HepG2 (cell line): ENCODE results near the gene PEMT. TPM values are rescaled to one million over a fixed set of nuclear protein-coding genes. Genes with fewer than 3 reads are reported as not detected.

Experiments
- AHR ChIP-seq: IDR thresholded peaks from 2 replicates; pipeline ENCODE4 v1.6.1; 2018; ENCODE audit warnings: missing genetic modification reagents, missing compliant biosample characterization
- BRD4 ChIP-seq: sonication (generic); formaldehyde crosslinking; IDR thresholded peaks from 2 replicates; pipeline ENCODE4 v1.4.0; 2020; ENCODE audit warnings: missing genetic modification reagents
- IRX3 ChIP-seq: sonication (generic); formaldehyde crosslinking; IDR thresholded peaks from 2 replicates; pipeline ENCODE4 v1.8.1; 2023; ENCODE audit warnings: mild to moderate bottlenecking, low read depth, missing genetic modification reagents, borderline replicate concordance
- KDM6A ChIP-seq: IDR thresholded peaks from 2 replicates; pipeline ENCODE4 v1.6.1; 2016; ENCODE audit warnings: low read depth
- MATR3 ChIP-seq: sonication (generic); formaldehyde crosslinking; IDR thresholded peaks from 2 replicates; pipeline ENCODE4 v1.4.0; 2020; ENCODE audit warnings: missing genetic modification reagents
- MEIS2 ChIP-seq: sonication (generic); formaldehyde crosslinking; IDR thresholded peaks from 2 replicates; pipeline ENCODE4 v1.9.0; 2021; ENCODE audit warnings: mild to moderate bottlenecking, missing genetic modification reagents
- PHF5A ChIP-seq: IDR thresholded peaks from one replicate; pipeline ENCODE4 v1.6.1; 2018; ENCODE audit warnings: low read depth, missing genetic modification reagents; ENCODE audit not compliant: unreplicated experiment
- REXO4 ChIP-seq: sonication (generic); formaldehyde crosslinking; IDR thresholded peaks from 2 replicates; pipeline ENCODE4 v1.8.0; 2022; ENCODE audit warnings: missing genetic modification reagents, mild to moderate bottlenecking, borderline replicate concordance
- TOPORS ChIP-seq: sonication (generic); formaldehyde crosslinking; IDR thresholded peaks from 2 replicates; pipeline ENCODE4 v1.8.0; 2023; ENCODE audit warnings: mild to moderate bottlenecking, missing genetic modification reagents
- ZNF235 ChIP-seq: sonication (generic); formaldehyde crosslinking; IDR thresholded peaks from 2 replicates; pipeline ENCODE4 v1.8.1; 2023; ENCODE audit warnings: mild to moderate bottlenecking, missing genetic modification reagents, borderline replicate concordance
- ZNF557 ChIP-seq: sonication (generic); formaldehyde crosslinking; IDR thresholded peaks from 2 replicates; pipeline ENCODE4 v1.4.0; 2020; ENCODE audit warnings: missing genetic modification reagents
- ZNF747 ChIP-seq: sonication (generic); formaldehyde crosslinking; IDR thresholded peaks from 2 replicates; pipeline ENCODE4 v1.8.1; 2023; ENCODE audit warnings: missing genetic modification reagents, mild to moderate bottlenecking, borderline replicate concordance
- ZNF780A ChIP-seq: sonication (generic); formaldehyde crosslinking; IDR thresholded peaks from 2 replicates; pipeline ENCODE4 v1.8.0; 2022; ENCODE audit warnings: mild to moderate bottlenecking, missing genetic modification reagents, moderate library complexity
- ZNF788 ChIP-seq: sonication (generic); formaldehyde crosslinking; IDR thresholded peaks from 2 replicates; pipeline ENCODE4 v1.5.0; 2020; ENCODE audit warnings: mild to moderate bottlenecking, missing genetic modification reagents, borderline replicate concordance
- polyA plus RNA-seq, 8 experiments: library from polyadenylated mRNA; depleted of rRNA in 3 of 8; stranded (reverse) in 7 of 8; unstranded in 1 of 8; fragments of >200 nt; fragmentation: Illumina TruSeq in 4 of 8; extraction: Trizol in 4 of 8; gene quantifications; 2 replicates each; pipeline versions ENCODE4 v1.2.1 to v1.2.3, GENCODE V29; 2011 to 2016; ENCODE audit warnings: low read depth in 4 of 8, missing spikeins in 1 of 8, mixed read lengths in 1 of 8; ENCODE audit not compliant: insufficient read depth in 1 of 8
- total RNA-seq, 5 experiments: library from RNA; depleted of rRNA; stranded (reverse); fragments of >200 nt; fragmentation: Illumina TruSeq; extraction: Trizol; gene quantifications; 2 replicates each; pipeline ENCODE4 v1.2.3, GENCODE V29; 2016; ENCODE audit warnings: low read depth in 1 of 5
- TF ChIP-seq, protein P1 (sequence below): sonication (generic); formaldehyde crosslinking; IDR thresholded peaks from 2 replicates; pipeline ENCODE4 v1.5.0; 2020; ENCODE audit warnings: mild to moderate bottlenecking, missing genetic modification reagents, borderline replicate concordance
- TF ChIP-seq, protein P2 (sequence below): sonication (generic); formaldehyde crosslinking; IDR thresholded peaks from 2 replicates; pipeline ENCODE4 v1.8.1; 2023; ENCODE audit warnings: missing genetic modification reagents, inconsistent platforms, borderline replicate concordance
- TF ChIP-seq, protein P3 (sequence below): IDR thresholded peaks from 2 replicates; pipeline ENCODE4 v1.6.1; 2016; ENCODE audit warnings: control low read depth
- TF ChIP-seq, protein P4 (sequence below): sonication (generic); formaldehyde crosslinking; IDR thresholded peaks from 2 replicates; pipeline ENCODE4 v1.4.0; 2020; ENCODE audit warnings: missing genetic modification reagents
- TF ChIP-seq, protein P5 (sequence below): IDR thresholded peaks from 2 replicates; pipeline ENCODE4 v1.6.1; 2016; ENCODE audit warnings: low read depth

PEMT gene
- total and polyA plus RNA-seq, 2 of the 13 experiments (the other 11 are each of a cell fraction or from before 2014, with no cell fraction given) = 31.7 to 43.6 TPM

DNA sequence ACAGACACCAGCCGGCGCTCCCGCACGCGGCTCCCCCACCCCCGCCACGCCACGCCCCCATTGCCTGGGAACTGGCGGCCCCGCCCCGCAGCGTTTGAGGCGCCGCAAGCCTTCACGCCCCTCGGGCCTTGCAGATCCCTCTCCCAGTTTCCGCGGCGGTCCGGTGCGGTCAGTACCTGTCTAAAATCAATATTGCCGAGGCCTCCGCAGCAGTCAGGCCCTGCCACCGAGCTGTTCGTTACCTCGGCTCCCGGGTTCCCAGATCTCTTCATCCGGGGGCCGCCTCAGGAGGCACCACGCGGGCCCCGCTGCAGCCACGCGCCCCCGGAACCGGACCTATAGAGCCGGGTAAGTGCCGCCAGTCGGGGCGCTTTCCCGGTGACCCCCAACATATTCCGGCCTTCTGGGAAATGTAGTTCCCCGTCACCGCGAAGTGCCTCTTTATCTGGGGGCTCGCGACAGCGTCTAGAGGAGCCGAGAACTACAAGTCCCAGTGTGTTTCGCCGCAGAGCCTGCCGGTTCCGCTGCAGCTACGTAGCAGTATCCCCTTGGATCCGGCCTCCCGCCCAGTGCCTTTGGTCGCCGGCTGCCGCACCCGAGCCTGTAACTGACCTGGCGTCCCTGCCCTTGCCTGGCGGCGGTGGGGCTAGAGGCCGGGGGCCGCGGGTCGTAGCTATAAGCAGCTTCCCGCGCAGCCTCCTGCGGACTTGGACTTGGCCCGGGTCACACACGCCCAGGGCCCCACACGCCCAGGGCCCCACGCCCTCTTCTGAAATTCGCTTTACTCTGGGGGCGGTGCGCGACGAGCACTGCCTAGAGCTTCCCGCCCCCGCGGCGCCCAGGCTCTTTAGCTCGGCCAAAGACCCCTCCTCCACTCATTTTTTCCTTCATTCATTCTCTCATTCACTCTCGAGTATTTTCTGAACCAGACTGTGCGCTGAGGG is at the start of gene PEMT (continued):
- TF ChIP-seq, protein P1, sequence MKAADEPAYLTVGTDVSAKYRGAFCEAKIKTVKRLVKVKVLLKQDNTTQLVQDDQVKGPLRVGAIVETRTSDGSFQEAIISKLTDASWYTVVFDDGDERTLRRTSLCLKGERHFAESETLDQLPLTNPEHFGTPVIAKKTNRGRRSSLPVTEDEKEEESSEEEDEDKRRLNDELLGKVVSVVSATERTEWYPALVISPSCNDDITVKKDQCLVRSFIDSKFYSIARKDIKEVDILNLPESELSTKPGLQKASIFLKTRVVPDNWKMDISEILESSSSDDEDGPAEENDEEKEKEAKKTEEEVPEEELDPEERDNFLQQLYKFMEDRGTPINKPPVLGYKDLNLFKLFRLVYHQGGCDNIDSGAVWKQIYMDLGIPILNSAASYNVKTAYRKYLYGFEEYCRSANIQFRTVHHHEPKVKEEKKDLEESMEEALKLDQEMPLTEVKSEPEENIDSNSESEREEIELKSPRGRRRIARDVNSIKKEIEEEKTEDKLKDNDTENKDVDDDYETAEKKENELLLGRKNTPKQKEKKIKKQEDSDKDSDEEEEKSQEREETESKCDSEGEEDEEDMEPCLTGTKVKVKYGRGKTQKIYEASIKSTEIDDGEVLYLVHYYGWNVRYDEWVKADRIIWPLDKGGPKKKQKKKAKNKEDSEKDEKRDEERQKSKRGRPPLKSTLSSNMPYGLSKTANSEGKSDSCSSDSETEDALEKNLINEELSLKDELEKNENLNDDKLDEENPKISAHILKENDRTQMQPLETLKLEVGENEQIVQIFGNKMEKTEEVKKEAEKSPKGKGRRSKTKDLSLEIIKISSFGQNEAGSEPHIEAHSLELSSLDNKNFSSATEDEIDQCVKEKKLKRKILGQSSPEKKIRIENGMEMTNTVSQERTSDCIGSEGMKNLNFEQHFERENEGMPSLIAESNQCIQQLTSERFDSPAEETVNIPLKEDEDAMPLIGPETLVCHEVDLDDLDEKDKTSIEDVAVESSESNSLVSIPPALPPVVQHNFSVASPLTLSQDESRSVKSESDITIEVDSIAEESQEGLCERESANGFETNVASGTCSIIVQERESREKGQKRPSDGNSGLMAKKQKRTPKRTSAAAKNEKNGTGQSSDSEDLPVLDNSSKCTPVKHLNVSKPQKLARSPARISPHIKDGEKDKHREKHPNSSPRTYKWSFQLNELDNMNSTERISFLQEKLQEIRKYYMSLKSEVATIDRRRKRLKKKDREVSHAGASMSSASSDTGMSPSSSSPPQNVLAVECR = peak; percentile 91
- TF ChIP-seq, protein P2, sequence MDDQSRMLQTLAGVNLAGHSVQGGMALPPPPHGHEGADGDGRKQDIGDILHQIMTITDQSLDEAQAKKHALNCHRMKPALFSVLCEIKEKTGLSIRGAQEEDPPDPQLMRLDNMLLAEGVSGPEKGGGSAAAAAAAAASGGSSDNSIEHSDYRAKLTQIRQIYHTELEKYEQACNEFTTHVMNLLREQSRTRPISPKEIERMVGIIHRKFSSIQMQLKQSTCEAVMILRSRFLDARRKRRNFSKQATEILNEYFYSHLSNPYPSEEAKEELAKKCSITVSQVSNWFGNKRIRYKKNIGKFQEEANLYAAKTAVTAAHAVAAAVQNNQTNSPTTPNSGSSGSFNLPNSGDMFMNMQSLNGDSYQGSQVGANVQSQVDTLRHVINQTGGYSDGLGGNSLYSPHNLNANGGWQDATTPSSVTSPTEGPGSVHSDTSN (CRISPR knock-in tag) = no peak
- TF ChIP-seq ZNF788 (CRISPR knock-in tag) = peak; percentile 70
- TF ChIP-seq MEIS2 (CRISPR knock-in tag) = no peak; the same call in 1 of the 2 replicates
- TF ChIP-seq MATR3 (CRISPR knock-in tag) = no peak
- TF ChIP-seq ZNF235 (CRISPR knock-in tag) = no peak; the same call in 1 of the 2 replicates
- no peak for TF ChIP-seq ZNF780A (CRISPR knock-in tag)
- TF ChIP-seq PHF5A (CRISPR knock-in tag) = peak; percentile 31
- no peak for TF ChIP-seq REXO4 (CRISPR knock-in tag)
- TF ChIP-seq AHR (CRISPR knock-in tag) = no peak
- no peak; the same call in 1 of the 2 replicates for TF ChIP-seq TOPORS (CRISPR knock-in tag)
- peak; percentile 19 for TF ChIP-seq ZNF747 (CRISPR knock-in tag)
- TF ChIP-seq KDM6A (CRISPR knock-in tag) = no peak
- TF ChIP-seq, protein P3, sequence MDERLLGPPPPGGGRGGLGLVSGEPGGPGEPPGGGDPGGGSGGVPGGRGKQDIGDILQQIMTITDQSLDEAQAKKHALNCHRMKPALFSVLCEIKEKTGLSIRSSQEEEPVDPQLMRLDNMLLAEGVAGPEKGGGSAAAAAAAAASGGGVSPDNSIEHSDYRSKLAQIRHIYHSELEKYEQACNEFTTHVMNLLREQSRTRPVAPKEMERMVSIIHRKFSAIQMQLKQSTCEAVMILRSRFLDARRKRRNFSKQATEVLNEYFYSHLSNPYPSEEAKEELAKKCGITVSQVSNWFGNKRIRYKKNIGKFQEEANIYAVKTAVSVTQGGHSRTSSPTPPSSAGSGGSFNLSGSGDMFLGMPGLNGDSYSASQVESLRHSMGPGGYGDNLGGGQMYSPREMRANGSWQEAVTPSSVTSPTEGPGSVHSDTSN (CRISPR knock-in tag) = no peak
- no peak for TF ChIP-seq ZNF557 (CRISPR knock-in tag)
- peak; percentile 77; the same call in 1 of the 2 replicates for TF ChIP-seq IRX3 (CRISPR knock-in tag)
- TF ChIP-seq, protein P4, sequence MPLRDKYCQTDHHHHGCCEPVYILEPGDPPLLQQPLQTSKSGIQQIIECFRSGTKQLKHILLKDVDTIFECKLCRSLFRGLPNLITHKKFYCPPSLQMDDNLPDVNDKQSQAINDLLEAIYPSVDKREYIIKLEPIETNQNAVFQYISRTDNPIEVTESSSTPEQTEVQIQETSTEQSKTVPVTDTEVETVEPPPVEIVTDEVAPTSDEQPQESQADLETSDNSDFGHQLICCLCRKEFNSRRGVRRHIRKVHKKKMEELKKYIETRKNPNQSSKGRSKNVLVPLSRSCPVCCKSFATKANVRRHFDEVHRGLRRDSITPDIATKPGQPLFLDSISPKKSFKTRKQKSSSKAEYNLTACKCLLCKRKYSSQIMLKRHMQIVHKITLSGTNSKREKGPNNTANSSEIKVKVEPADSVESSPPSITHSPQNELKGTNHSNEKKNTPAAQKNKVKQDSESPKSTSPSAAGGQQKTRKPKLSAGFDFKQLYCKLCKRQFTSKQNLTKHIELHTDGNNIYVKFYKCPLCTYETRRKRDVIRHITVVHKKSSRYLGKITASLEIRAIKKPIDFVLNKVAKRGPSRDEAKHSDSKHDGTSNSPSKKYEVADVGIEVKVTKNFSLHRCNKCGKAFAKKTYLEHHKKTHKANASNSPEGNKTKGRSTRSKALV (CRISPR knock-in tag) = no peak
- TF ChIP-seq, protein P5, sequence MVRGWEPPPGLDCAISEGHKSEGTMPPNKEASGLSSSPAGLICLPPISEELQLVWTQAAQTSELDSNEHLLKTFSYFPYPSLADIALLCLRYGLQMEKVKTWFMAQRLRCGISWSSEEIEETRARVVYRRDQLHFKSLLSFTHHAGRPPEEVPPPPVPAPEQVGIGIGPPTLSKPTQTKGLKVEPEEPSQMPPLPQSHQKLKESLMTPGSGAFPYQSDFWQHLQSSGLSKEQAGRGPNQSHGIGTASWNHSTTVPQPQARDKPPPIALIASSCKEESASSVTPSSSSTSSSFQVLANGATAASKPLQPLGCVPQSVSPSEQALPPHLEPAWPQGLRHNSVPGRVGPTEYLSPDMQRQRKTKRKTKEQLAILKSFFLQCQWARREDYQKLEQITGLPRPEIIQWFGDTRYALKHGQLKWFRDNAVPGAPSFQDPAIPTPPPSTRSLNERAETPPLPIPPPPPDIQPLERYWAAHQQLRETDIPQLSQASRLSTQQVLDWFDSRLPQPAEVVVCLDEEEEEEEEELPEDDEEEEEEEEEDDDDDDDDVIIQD = no peak
- no peak for TF ChIP-seq BRD4
